22Rv1 (cell line): ENCODE measurements around the gene FSHR.

Experiments used
- ZFX ChIP-seq: fragments of 450-650 bp; IDR thresholded peaks from 2 replicates; pipeline ENCODE4 v1.6.1; 2017; ENCODE audit warnings: antibody characterized with exemption, borderline replicate concordance
- TF ChIP-seq, protein P1 (sequence below): fragments of 450-650 bp; IDR thresholded peaks from 2 replicates; pipeline ENCODE4 v1.5.1; 2017; ENCODE audit warnings: mild to moderate bottlenecking

DNA sequence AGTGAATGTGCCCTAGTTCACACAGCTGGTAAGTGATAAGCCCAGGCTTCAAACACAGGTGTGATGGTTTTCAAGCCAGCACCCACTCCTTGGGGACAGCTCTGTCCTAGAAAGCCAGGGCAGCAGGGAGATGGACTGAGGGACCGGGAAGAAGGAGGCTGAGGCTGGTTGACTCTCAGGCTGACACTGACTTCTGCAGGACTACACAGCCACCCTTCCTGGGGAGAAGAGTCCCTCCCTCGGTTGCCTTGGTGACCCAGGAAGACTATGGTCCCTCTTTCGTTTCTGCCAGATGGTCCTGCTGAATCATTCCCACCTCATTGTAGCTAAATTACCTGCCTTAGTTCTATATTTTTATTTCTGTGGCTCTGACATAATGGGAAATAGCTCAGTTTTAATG lies 11.3 kb upstream of the FSHR start:
- TF ChIP-seq, protein P1, sequence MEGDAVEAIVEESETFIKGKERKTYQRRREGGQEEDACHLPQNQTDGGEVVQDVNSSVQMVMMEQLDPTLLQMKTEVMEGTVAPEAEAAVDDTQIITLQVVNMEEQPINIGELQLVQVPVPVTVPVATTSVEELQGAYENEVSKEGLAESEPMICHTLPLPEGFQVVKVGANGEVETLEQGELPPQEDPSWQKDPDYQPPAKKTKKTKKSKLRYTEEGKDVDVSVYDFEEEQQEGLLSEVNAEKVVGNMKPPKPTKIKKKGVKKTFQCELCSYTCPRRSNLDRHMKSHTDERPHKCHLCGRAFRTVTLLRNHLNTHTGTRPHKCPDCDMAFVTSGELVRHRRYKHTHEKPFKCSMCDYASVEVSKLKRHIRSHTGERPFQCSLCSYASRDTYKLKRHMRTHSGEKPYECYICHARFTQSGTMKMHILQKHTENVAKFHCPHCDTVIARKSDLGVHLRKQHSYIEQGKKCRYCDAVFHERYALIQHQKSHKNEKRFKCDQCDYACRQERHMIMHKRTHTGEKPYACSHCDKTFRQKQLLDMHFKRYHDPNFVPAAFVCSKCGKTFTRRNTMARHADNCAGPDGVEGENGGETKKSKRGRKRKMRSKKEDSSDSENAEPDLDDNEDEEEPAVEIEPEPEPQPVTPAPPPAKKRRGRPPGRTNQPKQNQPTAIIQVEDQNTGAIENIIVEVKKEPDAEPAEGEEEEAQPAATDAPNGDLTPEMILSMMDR = no peak
- TF ChIP-seq ZFX = no peak
